GM19099 (cell line): ENCODE data around the gene EXOC3L4.

Source experiments
- POLR2A ChIP-seq: IDR thresholded peaks from 3 replicates; pipeline ENCODE4 v1.6.1; 2011; ENCODE audit warnings: low read depth; ENCODE audit not compliant: insufficient read length; ENCODE audit errors: extremely low read depth

The EXOC3L4 gene

GRCh38 chr14:103084021-103084919, 10.3 kb upstream of the EXOC3L4 start, which contains the start of gene LBHD2:
LBHD2 (plus strand) TSS chr14:103084210; CDS start chr14:103086013, 1,803 bp downstream.
- no peak for TF ChIP-seq POLR2A

- no peak for TF ChIP-seq POLR2A
Observed at GRCh38 chr14:103085106-103086091, 9.1 kb upstream of the EXOC3L4 start.

- no peak for TF ChIP-seq POLR2A
Observed at GRCh38 chr14:103086771-103087342, 7.7 kb upstream of the EXOC3L4 start.

DNA sequence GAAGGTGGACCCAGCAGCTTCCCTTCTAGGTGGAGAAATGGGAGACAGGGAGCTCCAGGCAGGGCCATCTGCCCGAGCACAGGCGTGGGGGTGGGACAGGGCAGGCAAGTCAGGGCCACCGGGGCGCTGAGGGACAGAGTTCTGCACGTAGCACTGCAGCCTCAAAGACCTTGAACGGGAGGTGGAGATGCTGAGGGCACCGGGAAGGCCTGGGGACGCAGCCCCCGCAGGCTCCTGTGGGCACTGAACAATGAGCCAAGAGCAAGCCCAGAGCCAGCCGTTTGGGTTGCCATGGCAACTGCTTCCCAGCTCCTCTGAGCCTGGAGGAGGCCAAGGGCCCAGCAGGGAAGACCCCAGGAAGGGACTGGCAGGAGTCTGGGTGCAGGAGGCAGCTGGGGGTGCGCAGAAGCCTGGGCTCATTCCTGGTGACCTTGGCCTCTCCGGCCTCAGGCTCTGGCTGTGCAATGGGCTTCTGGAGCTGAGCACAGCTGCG, 7.1 kb upstream of the EXOC3L4 start:
- no peak for TF ChIP-seq POLR2A

- no peak for TF ChIP-seq POLR2A
Observed at GRCh38 chr14:103088921-103089320, 5.6 kb upstream of the EXOC3L4 start.

DNA sequence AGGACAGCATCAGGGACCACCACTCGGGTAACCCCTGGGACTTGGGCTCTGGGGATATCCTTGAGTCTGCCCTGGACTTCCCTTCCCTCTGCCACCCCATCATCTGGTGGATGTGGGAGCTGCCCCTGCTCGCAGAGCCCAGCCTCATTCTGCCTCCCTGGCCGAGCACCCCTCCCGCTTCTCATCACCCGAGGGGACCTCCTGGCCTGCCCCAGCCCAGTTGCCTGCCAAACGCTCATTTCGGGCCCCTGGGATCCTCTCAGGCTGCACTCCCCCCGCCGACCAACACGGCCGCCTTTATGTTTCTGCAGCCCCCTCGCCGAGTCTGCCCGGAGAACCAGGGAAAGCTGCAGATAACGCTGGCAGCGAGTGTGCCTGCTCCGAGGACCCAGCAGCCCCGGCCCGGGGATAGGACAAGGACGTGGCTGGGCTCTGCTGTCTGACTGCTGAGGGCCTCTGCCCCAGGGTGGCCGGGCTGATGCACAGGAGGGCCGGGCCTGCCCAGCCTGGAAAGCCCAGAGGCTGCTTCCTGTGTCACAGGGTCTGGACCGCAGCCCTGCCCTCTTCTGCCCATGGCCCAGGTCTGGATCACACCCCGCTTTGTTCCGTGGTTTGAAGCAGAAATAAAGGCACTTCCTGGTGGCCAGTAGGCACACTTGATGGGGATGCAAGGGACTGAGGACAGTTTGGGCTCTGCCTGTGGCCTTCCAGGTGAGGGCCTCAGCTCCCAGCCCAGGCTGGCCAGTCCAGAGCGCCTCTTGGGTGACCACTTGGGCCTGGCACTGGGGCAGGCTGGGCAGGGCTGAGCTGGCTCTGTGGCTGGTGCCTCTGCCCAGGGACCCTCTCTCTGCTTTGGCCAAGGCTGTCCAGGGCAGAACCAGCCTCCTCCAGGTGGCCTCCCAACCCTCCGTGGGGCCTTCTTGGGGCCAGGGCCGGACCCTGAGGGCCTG, 4.9 kb upstream of the EXOC3L4 start:
- TF ChIP-seq POLR2A, result no peak

DNA sequence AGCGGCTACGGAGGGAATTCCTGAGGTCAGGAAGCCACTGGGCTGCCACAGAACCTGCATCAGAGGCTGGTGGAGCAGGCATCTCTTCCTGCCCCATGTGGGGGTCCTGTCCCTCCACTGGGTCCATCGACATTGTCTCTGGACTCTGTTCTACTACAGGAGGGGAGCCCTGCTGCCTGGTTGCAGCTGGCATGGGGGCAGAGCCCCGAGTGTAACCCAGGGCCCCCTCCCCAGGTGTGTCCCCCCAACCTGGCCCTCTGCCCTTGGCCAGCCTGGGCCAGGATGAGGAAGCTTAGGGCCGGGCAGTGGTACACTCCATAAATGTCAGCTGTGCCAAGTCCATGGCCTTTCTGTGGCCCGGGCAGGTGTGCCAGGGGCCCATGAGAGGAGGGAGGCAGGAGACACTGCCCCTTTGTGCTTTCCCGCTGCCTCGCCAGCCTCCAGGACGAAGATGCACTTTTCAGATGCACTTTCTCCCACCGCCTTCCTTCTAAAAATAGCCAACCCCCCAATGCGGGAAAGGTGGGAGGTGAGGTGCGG, 4.0 kb upstream of the EXOC3L4 start:
- no peak for TF ChIP-seq POLR2A

DNA sequence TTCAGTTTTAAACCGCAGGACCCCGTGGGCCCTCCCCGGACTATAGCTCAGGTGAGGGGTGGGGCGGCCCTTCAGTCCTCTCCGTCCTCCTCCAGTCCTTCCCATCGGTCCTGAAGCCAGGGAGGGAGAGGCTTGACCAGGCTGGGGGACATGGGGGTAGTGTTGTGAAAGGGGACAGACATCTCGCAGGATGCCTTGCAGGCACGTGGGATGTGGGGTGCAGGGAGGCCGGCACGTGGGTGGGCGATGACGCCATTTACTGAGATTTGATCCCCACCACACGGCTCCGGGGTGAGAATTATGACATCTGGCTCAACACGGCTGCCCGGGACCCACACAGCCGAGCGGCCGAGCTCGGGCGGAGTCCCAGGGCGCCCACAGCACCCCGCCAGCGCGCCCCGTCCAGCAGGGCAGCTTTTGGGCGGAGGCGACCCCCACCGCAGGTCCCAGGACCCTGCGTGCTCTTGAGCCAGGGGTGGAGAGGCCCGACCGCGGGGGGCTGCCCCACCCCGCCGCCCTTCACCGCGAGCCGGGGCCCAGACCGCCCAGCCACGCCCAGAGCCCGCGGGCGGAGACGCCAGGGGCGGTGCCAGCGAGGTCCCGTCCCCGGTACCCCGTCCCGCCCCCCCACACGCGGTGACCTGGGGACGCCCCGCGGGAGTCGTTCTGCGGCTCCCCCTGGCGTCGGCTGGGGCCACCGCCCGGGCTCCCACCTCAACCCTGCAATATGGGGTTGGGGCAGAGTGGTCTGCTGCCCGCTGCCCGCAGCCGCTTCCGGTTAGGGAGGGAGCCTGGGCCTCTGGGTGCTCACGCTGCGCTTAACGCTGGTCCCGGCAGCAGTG, 3.3 kb upstream of the EXOC3L4 start:
- no peak for TF ChIP-seq POLR2A

GRCh38 chr14:103091883-103092222, 2.7 kb upstream of the EXOC3L4 start:
- TF ChIP-seq POLR2A, result no peak

GRCh38 chr14:103093856-103094405, 594 bp upstream of the EXOC3L4 start:
- TF ChIP-seq POLR2A, result no peak

DNA sequence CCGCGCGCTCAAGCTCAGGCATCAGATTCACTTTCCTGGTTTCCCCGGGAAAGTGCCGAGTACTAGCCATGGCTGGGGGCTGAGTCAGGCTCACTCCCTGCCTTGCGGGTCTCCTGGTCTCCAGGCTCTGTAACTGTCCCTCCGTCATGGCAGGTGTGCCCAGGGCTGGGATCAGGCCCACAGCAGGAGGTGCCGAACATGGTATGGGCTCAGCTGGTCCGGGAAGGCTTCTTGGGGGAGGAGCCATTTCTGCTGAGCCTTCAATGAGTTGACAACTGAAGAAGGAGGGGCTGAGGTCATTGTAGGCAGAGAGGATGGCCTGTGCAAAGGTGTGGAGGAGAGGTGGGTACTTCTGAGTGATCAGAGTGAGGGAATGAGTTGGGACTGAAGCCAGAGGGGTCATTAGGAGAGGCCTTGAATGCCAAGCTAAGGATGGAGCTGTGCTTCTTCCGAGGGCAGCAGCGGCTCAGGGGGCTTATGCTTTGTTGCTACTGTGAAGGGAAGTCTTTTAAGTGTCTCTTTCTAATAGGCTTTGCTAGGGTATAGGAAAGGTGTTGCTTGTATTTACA, 769 bp downstream of the EXOC3L4 start:
- no peak for TF ChIP-seq POLR2A

DNA sequence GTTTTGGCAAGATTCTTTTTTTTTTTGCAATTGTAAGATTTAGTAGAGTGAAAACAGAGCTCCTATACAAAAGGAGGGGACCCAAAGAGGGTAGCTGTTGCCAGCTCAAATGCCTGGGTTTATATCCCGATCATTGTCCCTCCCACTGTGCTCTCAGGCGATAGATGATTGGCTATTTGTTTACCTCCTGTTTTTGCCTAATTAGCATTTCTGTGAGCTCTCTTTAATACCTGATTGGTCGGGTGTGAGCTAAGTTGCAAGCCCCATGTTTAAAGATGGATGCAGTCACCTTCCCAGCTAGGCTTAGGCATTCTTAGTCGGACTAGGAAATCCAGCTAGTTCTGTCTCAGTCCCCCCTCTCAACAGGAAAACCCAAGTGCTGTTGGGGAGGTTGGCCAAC, 1.9 kb downstream of the EXOC3L4 start:
- TF ChIP-seq POLR2A, result no peak
